HepG2 (cell line): Measurements from ENCODE around the gene CEP104. TPM values are rescaled to one million over a fixed set of nuclear protein-coding genes. Genes with fewer than 3 reads are reported as not detected.

Source experiments
- GZF1 ChIP-seq: sonication (generic); formaldehyde crosslinking; IDR thresholded peaks from 2 replicates; pipeline ENCODE4 v1.5.1; 2020; ENCODE audit warnings: mild to moderate bottlenecking, missing genetic modification reagents
- HHEX ChIP-seq: IDR thresholded peaks from 2 replicates; pipeline ENCODE4 v1.6.1; 2016; ENCODE audit warnings: control low read depth
- HMGXB3 ChIP-seq: sonication (generic); formaldehyde crosslinking; IDR thresholded peaks from 2 replicates; pipeline ENCODE4 v1.4.0; 2020; ENCODE audit warnings: missing genetic modification reagents, borderline replicate concordance
- IRX3 ChIP-seq: sonication (generic); formaldehyde crosslinking; IDR thresholded peaks from 2 replicates; pipeline ENCODE4 v1.8.1; 2023; ENCODE audit warnings: mild to moderate bottlenecking, low read depth, missing genetic modification reagents, borderline replicate concordance
- YEATS2 ChIP-seq: sonication (generic); formaldehyde crosslinking; IDR thresholded peaks from 2 replicates; pipeline ENCODE4 v1.4.0; 2020; ENCODE audit warnings: missing genetic modification reagents, borderline replicate concordance
- YEATS4 ChIP-seq: sonication (generic); formaldehyde crosslinking; IDR thresholded peaks from 2 replicates; pipeline ENCODE4 v1.4.0; 2020; ENCODE audit warnings: missing genetic modification reagents, borderline replicate concordance
- ZBTB38 ChIP-seq: sonication (generic); formaldehyde crosslinking; IDR thresholded peaks from 2 replicates; pipeline ENCODE4 v1.5.1; 2020; ENCODE audit warnings: mild to moderate bottlenecking, missing genetic modification reagents
- ZNF510 ChIP-seq: sonication (generic); formaldehyde crosslinking; IDR thresholded peaks from 2 replicates; pipeline ENCODE4 v1.4.0; 2020; ENCODE audit warnings: low read depth, mild to moderate bottlenecking, missing genetic modification reagents
- ZNF547 ChIP-seq: sonication (generic); formaldehyde crosslinking; IDR thresholded peaks from 2 replicates; pipeline ENCODE4 v1.5.1; 2020; ENCODE audit warnings: mild to moderate bottlenecking, missing genetic modification reagents
- ZNF619 ChIP-seq: sonication (generic); formaldehyde crosslinking; IDR thresholded peaks from 2 replicates; pipeline ENCODE4 v1.4.0; 2020; ENCODE audit warnings: mild to moderate bottlenecking, missing genetic modification reagents
- ZNF644 ChIP-seq: IDR thresholded peaks from 2 replicates; pipeline ENCODE4 v1.6.1; 2016; ENCODE audit warnings: low read depth
- ZNF710 ChIP-seq: sonication (generic); formaldehyde crosslinking; IDR thresholded peaks from 2 replicates; pipeline ENCODE4 v1.5.0; 2020; ENCODE audit warnings: mild to moderate bottlenecking, missing genetic modification reagents, borderline replicate concordance
- ZSCAN12 ChIP-seq: sonication (generic); formaldehyde crosslinking; IDR thresholded peaks from 2 replicates; pipeline ENCODE4 v1.9.0; 2021; ENCODE audit warnings: mild to moderate bottlenecking, missing genetic modification reagents
- ZZZ3 ChIP-seq: sonication (generic); formaldehyde crosslinking; IDR thresholded peaks from 2 replicates; pipeline ENCODE4 v1.4.0; 2020; ENCODE audit warnings: missing genetic modification reagents, mild to moderate bottlenecking, borderline replicate concordance
- polyA plus RNA-seq, 8 experiments: library from polyadenylated mRNA; depleted of rRNA in 3 of 8; stranded (reverse) in 7 of 8; unstranded in 1 of 8; fragments of >200 nt; fragmentation: Illumina TruSeq in 4 of 8; extraction: Trizol in 4 of 8; gene quantifications; 2 replicates each; pipeline versions ENCODE4 v1.2.1 to v1.2.3, GENCODE V29; 2011 to 2016; ENCODE audit warnings: low read depth in 4 of 8, missing spikeins in 1 of 8, mixed read lengths in 1 of 8; ENCODE audit not compliant: insufficient read depth in 1 of 8
- total RNA-seq, 5 experiments: library from RNA; depleted of rRNA; stranded (reverse); fragments of >200 nt; fragmentation: Illumina TruSeq; extraction: Trizol; gene quantifications; 2 replicates each; pipeline ENCODE4 v1.2.3, GENCODE V29; 2016; ENCODE audit warnings: low read depth in 1 of 5
- TF ChIP-seq, protein P1 (sequence below), 2 experiments: sonication (generic) in 1 of 2; formaldehyde crosslinking in 1 of 2; IDR thresholded peaks; 2 replicates each; pipeline versions ENCODE4 v1.4.0 to v1.6.1; 2018 to 2020; ENCODE audit warnings: missing genetic modification reagents in 2 of 2, borderline replicate concordance in 1 of 2, low read depth in 1 of 2, mild to moderate bottlenecking in 1 of 2, missing biosample characterization in 1 of 2

CEP104 gene
- total and polyA plus RNA-seq, 2 of the 13 experiments (the other 11 are each of a cell fraction or from before 2014, with no cell fraction given) = 20.4 to 30.1 TPM

DNA sequence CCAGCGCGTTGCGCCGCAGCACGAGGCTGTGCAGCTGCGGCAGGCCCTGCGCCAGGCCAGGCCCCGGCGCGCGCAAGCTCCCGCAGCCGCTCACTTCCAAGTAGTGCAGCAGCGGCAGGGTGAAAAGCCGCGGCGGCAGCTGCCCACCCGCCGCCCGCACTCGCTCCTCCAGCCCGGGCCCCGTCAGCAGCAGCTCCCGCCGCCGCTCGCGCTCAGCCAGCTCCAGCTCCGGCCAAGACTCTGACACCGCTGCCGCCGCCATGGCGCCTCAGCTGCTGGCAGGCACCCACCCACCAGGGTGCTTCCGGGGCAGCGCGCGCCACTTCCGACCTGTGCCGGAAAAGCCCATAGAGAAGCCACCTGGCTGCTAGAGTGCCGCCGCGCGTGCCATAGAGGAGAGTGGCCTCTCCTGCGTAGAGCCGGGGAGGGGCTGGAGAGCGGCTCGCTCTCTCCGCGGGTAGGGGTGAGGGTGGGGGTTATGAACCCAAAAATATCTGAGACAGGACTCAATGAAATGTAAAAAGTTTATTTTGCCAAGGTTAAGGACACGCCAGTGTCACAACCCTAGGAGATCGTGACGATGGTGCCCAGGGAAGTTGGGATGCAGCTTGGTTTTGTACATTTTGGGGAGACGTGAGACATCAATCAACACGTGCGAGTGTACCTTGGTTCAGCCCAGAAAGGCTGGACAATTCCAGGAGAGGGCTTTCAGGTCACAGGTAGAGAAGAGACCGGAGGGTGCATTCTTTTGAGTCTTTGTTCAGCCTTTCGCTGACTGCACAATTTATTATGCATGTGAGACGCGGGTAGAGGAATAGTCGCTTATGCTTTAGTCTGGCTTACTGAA, 60.6 kb downstream of the CEP104 start, which contains the start of gene LRRC47 (continued):
- peak; percentile 37; the same call in 1 of the 2 replicates for TF ChIP-seq HMGXB3
- peak; percentile 81 for TF ChIP-seq ZNF619 (CRISPR knock-in tag)
- TF ChIP-seq ZSCAN12 (CRISPR knock-in tag) = peak; percentile 69; the same call in 1 of the 2 replicates
- TF ChIP-seq ZBTB38 (CRISPR knock-in tag) = peak; percentile 62; the same call in 1 of the 2 replicates
- TF ChIP-seq, protein P1, sequence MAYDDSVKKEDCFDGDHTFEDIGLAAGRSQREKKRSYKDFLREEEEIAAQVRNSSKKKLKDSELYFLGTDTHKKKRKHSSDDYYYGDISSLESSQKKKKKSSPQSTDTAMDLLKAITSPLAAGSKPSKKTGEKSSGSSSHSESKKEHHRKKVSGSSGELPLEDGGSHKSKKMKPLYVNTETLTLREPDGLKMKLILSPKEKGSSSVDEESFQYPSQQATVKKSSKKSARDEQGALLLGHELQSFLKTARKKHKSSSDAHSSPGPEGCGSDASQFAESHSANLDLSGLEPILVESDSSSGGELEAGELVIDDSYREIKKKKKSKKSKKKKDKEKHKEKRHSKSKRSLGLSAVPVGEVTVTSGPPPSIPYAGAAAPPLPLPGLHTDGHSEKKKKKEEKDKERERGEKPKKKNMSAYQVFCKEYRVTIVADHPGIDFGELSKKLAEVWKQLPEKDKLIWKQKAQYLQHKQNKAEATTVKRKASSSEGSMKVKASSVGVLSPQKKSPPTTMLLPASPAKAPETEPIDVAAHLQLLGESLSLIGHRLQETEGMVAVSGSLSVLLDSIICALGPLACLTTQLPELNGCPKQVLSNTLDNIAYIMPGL (CRISPR knock-in tag; IDR thresholded peaks at IDR 0.05; ENCODE audit: borderline replicate concordance in 1 of 2, low read depth in 1 of 2) = peak in 1 of 2 experiments; percentile 74; a peak in 2 of 4 replicates
- no peak for TF ChIP-seq HHEX (CRISPR knock-in tag)
- TF ChIP-seq ZNF710 (CRISPR knock-in tag) = peak; percentile 21; the same call in 1 of the 2 replicates
- TF ChIP-seq GZF1 (CRISPR knock-in tag) = no peak
- no peak; the same call in 1 of the 2 replicates for TF ChIP-seq IRX3 (CRISPR knock-in tag)
- TF ChIP-seq YEATS2 (CRISPR knock-in tag) = peak; percentile 95
- 0 out of 2 replicates have a peak, but pooled peaks have one; percentile 42 for TF ChIP-seq ZNF547
- 0 out of 2 replicates have a peak, but pooled peaks have one; percentile 3 for TF ChIP-seq ZNF510 (CRISPR knock-in tag)
- TF ChIP-seq YEATS4 (CRISPR knock-in tag) = peak; percentile 86
- peak; percentile 12; the same call in 1 of the 2 replicates for TF ChIP-seq ZNF644
- TF ChIP-seq ZZZ3 (CRISPR knock-in tag) = peak; percentile 74; the same call in 1 of the 2 replicates
